ENCODE data around the gene CNN2. TPM values are rescaled to one million over a fixed set of nuclear protein-coding genes. Genes with fewer than 3 reads are reported as not detected.

CNN2 gene
- total RNA-seq, 6 experiments from 2014 or later: 16.4 to 53.8 (median 22.2) TPM

GRCh38 chr19:1067341-1067957 is 41.0 kb downstream of the CNN2 start:
- Histone ChIP-seq H3K4me1 (peaks cover 0 to 9% (median 0%) of the 10 kb centered on the region in 4 donors), H3K9me3 (no peaks in the 10 kb centered on the region), H3K4me3 (peak overlapping the region; percentile 33 to 51 (median 35)), H3K27me3 (peaks cover 0 to 19% of the 10 kb centered on the region in 2 donors), H3K27ac (peak overlapping the region; percentile 53 to 66 (median 62)), H3K36me3 (no peaks in the 10 kb centered on the region)
- WGBS (ENCODE audit: insufficient coverage, low coverage, low lambda C conversion rate, missing lambda C conversion rate): 5% methylated on average over 7 of the region's 38 CpGs
- TF ChIP-seq, protein P1, sequence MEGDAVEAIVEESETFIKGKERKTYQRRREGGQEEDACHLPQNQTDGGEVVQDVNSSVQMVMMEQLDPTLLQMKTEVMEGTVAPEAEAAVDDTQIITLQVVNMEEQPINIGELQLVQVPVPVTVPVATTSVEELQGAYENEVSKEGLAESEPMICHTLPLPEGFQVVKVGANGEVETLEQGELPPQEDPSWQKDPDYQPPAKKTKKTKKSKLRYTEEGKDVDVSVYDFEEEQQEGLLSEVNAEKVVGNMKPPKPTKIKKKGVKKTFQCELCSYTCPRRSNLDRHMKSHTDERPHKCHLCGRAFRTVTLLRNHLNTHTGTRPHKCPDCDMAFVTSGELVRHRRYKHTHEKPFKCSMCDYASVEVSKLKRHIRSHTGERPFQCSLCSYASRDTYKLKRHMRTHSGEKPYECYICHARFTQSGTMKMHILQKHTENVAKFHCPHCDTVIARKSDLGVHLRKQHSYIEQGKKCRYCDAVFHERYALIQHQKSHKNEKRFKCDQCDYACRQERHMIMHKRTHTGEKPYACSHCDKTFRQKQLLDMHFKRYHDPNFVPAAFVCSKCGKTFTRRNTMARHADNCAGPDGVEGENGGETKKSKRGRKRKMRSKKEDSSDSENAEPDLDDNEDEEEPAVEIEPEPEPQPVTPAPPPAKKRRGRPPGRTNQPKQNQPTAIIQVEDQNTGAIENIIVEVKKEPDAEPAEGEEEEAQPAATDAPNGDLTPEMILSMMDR (IDR thresholded peaks at IDR 0.05): no peak
- TF ChIP-seq POLR2A (IDR thresholded peaks at IDR 0.05): no peak
- ATAC-seq (peak in 1 of 4 donors; percentile 7), DNase-seq (peak in 1 of 3 donors; percentile 31)
- intact Hi-C loops (cut with DNase I): no loop called here

GRCh38 chr19:1068009-1069001 is 41.9 kb downstream of the CNN2 start:
- H3K9me3 ChIP-seq: no peaks in the 10 kb centered on the region
- no peak for TF ChIP-seq POLR2A (IDR thresholded peaks at IDR 0.05)
- TF ChIP-seq, protein P1 (IDR thresholded peaks at IDR 0.05): no peak
- intact Hi-C loops (cut with DNase I): no loop called here
- peaks cover 0 to 9% (median 0%) of the 10 kb centered on the region in 4 donors for H3K4me1 ChIP-seq
- 42% methylated on average over 16 of the region's 45 CpGs for WGBS (ENCODE audit: insufficient coverage, low coverage, low lambda C conversion rate, missing lambda C conversion rate)
- peak overlapping the region; percentile 33 to 51 (median 35) for H3K4me3 ChIP-seq
- no peaks in the 10 kb centered on the region for H3K36me3 ChIP-seq
- peaks cover 0 to 19% of the 10 kb centered on the region in 2 donors for H3K27me3 ChIP-seq
- DNase-seq (peak in 2 of 3 donors; percentile 56 to 57), ATAC-seq (peak; percentile 1 to 26 (median 8))
- peak overlapping the region; percentile 40 to 66 (median 62) for H3K27ac ChIP-seq

DNA sequence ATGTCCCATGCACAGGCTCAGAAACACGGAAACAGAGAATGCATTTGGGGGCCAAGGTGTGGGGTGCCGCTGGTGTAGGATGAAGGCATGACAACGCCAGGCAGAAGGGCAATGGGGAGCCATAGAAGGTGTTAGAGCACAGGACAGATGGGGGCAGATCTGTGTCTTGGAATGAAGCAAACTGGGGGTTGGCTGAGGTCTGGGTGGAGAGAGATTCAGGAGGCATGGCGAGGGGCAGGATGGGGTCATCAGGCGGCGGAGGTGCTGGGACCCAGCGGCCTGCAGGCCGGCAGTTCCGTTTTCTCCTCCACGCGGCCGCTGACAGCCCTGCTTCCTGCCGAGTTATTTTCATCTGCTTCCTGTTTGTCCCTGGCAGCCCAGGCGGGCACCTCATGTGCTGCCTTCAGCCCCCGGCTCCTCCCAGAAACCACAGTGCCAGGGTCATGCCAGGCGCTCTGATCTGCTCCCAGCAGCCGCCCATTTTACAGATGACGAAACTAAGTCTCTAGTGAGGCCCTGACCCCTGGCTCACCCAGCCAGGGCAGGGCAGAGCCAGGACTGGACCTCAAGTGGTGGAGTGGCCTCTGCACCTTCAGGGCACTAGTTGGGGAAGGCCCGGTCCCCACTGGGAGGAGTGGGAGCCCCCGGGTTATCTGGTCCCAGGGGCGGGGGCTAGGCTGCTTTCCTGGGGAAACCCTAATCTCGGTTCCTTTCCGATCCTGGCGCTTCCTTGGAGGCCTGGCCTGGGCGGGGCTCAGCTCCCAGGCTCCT is 42.8 kb downstream of the CNN2 start:
- ATAC-seq (peak; percentile 27 to 49 (median 36)), DNase-seq (peak; percentile 69 to 84 (median 69))
- Histone ChIP-seq H3K4me1 (peaks cover 0 to 9% (median 0%) of the 10 kb centered on the region in 4 donors), H3K4me3 (peak overlapping the region in 2 of 3 donors; percentile 21 to 51), H3K9me3 (no peaks in the 10 kb centered on the region), H3K36me3 (no peaks in the 10 kb centered on the region), H3K27me3 (peaks cover 0 to 19% of the 10 kb centered on the region in 2 donors), H3K27ac (peak overlapping the region in 2 of 3 donors; percentile 40 to 43)
- WGBS (ENCODE audit: insufficient coverage, low coverage, low lambda C conversion rate, missing lambda C conversion rate): 32% methylated on average over 12 of the region's 25 CpGs
- intact Hi-C loops (cut with DNase I): no loop called here
- TF ChIP-seq, protein P1 (IDR thresholded peaks at IDR 0.05): no peak
- no peak for TF ChIP-seq POLR2A (IDR thresholded peaks at IDR 0.05)

DNA sequence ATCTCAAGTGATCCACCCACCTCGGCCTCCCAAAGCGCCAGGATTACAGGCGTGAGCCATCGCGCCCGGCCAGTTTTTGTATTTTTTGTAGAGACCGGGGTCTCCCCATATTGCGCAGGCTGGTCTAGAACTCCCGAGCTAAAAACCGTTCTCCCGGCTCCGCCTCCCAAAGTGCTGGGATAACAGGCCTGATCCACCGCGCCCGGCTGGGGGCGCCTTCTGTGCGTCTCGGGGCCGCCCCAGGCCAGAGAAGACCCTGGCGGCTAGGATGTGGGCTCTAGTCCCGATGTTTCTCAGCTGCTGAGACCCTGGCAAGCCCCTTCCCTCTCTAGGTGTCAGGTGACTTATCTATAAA is 44.1 kb downstream of the CNN2 start:
- no peak for TF ChIP-seq POLR2A (IDR thresholded peaks at IDR 0.05)
- TF ChIP-seq, protein P1 (IDR thresholded peaks at IDR 0.05): no peak
- no peak for ATAC-seq
- H3K9me3 ChIP-seq: no peaks in the 10 kb centered on the region
- no peak overlapping the region for H3K27ac ChIP-seq
- H3K36me3 ChIP-seq: no peaks in the 10 kb centered on the region
- intact Hi-C loops (cut with DNase I): no loop called here
- H3K4me1 ChIP-seq: peaks cover 0 to 10% (median 0%) of the 10 kb centered on the region in 4 donors
- WGBS (ENCODE audit: insufficient coverage, low coverage, low lambda C conversion rate, missing lambda C conversion rate): 44% methylated on average over 11 of the region's 21 CpGs
- no peak overlapping the region for H3K4me3 ChIP-seq
- peak in 1 of 3 donors; percentile 48 for DNase-seq
- H3K27me3 ChIP-seq: peaks cover 0 to 19% of the 10 kb centered on the region in 2 donors
